Adrenal gland (tissue), 12 donors: ENCODE data around the gene SMAD7. TPM values are rescaled to one million over a fixed set of nuclear protein-coding genes. Genes with fewer than 3 reads are reported as not detected.

Experiments
- DNase-seq, 7 donors: peaks; one replicate each; pipeline ENCODE4 v3.0.0-alpha.2; 2019 to 2020
- H3K27ac ChIP-seq, 5 donors: fragments of 200-600 bp; sonication (generic) in 4 of 5; 1 replicate in 3 of 5; 2 replicates in 2 of 5; pipeline versions ENCODE4 v1.5.1 to v1.8.0; 2016 to 2020; ENCODE audit warnings: mild to moderate bottlenecking in 1 of 5
- H3K27me3 ChIP-seq: fragments of 200-600 bp; 2 replicates; pipeline ENCODE4 v1.8.0; 2021
- H3K36me3 ChIP-seq, 2 donors: fragments of 200-600 bp; replicated peaks in 1 of 2; 1 replicate in 1 of 2; 2 replicates in 1 of 2; pipeline versions ENCODE4 v1.5.1 to v1.8.0; 2018 to 2022
- H3K4me1 ChIP-seq, 2 donors: fragments of 200-600 bp; replicated peaks in 1 of 2; 1 replicate in 1 of 2; 2 replicates in 1 of 2; pipeline versions ENCODE4 v1.5.1 to v1.8.0; 2018 to 2021
- H3K4me3 ChIP-seq, 4 donors: fragments of 200-600 bp; sonication (generic) in 3 of 4; one replicate each; pipeline ENCODE4 v1.5.1; 2016 to 2018
- H3K9me3 ChIP-seq, 3 donors: fragments of 200-600 bp; sonication (generic) in 1 of 3; replicated peaks in 1 of 3; 1 replicate in 2 of 3; 2 replicates in 1 of 3; pipeline versions ENCODE4 v1.5.1 to v1.8.0; 2016 to 2021
- POLR2A ChIP-seq, 2 donors: fragments of 450-650 bp; IDR thresholded peaks; one replicate each; pipeline ENCODE4 v1.6.1; 2017; ENCODE audit warnings: antibody characterized with exemption in 2 of 2, mild to moderate bottlenecking in 2 of 2, moderate library complexity in 1 of 2
- WGBS, 4 donors: extraction: QIAGEN DNeasy Blood & Tissue Kit in 2 of 4; methylation state at CpG; one replicate each; pipeline versions ENCODE4 v1.1.5 to v1.1.7; 2013 to 2017; 5-methylcytosine and 5-hydroxymethylcytosine counted together
- intact Hi-C, 2 donors: fragments of 100-400 bp; cut with DNase I; formaldehyde crosslinking; loops; one replicate each; pipeline versions ENCODE4 v1.14.1 to v1.15.0; 2022 to 2023
- polyA plus RNA-seq, 3 donors: library from polyadenylated mRNA; stranded (reverse); fragments of 200-250 nt in 2 of 3; fragments of 350-450 nt in 1 of 3; fragmentation: Illumina TruSeq in 1 of 3; extraction: RNeasy Lipid Tissue Mini Kit (QIAGEN cat#74804) in 1 of 3; gene quantifications; one replicate each; pipeline ENCODE4 v1.2.3, GENCODE V29; 2013 to 2014
- total RNA-seq, 9 donors: library from RNA; depleted of rRNA in 4 of 9; stranded (reverse); fragments of >200 nt in 4 of 9; fragments of 120-200 nt in 1 of 9; fragmentation: NEBNext Ultra II Directional in 1 of 9; extraction: Animal tissue kit (Norgen Biotek cat#: 25700) in 1 of 9; gene quantifications; one replicate each; pipeline versions ENCODE4 v1.1.0 to v1.2.4, GENCODE V29; 2013 to 2023
- TF ChIP-seq, protein P1 (sequence below), 6 experiments: fragments of 450-650 bp in 4 of 6; fragments of 200-600 bp in 2 of 6; sonication (generic) in 1 of 6; IDR thresholded peaks; 1 replicate in 5 of 6; 2 replicates in 1 of 6; pipeline versions ENCODE4 v1.5.1 to v1.8.0; 2016 to 2021; ENCODE audit warnings: antibody characterized with exemption in 6 of 6, mild to moderate bottlenecking in 2 of 6, moderate library complexity in 1 of 6
- donor health status: healthy with polysubstance abuse.
- donor health status: Bipolar disorder and iron deficiency.
- donor health status: DM: yes; HTN: yes; CAD: no.
- donor health status: DM: no; HTN: no; CAD: no.
- donor health status: DM: no; HTN: no; CAD: no.
- donor health status: DM: yes; HTN: yes; CAD: no.

Gene SMAD7
- total and polyA plus RNA-seq, 12 donors, result 6.1 to 68.3 (median 16.8) TPM

DNA sequence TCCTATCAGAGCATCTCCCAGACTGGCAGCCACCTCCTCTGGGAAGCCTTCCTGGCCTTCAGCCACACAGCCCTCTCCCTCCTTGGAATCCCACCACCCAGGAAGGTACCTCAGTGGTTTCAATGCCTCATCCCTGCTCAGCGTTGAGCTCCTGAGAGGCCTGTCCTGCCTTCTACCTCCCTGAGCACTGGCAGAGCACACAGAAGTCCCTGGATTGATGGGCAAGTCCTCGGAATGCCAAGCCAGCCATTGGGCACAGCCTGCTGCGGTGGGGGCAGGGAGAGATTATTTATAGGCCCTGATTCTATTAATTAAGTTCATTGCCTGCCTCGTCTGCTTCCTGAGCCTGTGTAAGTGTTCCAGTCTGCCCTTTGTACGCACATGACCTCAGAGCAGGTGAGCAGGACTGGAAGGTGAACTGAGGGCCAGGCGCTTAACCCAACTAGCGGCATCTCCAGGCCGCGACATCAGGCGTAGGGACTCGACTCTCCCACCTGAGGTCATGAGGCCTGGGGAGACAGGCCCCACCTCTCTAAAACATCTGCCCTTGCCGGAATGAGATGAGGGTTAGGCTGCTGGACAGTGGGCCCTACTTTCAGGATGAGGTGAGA lies 63.4 kb downstream of the SMAD7 start:
- H3K9me3 ChIP-seq, result no peaks in the 10 kb centered on the region
- no peak for DNase-seq
- WGBS, 4 donors, result 83 to 96% (median 87%) methylated on average over 8 to 12 of the region's 12 CpGs
- no peaks in the 10 kb centered on the region for H3K27me3 ChIP-seq
- no peak for TF ChIP-seq POLR2A (IDR thresholded peaks at IDR 0.05)
- TF ChIP-seq, protein P1, sequence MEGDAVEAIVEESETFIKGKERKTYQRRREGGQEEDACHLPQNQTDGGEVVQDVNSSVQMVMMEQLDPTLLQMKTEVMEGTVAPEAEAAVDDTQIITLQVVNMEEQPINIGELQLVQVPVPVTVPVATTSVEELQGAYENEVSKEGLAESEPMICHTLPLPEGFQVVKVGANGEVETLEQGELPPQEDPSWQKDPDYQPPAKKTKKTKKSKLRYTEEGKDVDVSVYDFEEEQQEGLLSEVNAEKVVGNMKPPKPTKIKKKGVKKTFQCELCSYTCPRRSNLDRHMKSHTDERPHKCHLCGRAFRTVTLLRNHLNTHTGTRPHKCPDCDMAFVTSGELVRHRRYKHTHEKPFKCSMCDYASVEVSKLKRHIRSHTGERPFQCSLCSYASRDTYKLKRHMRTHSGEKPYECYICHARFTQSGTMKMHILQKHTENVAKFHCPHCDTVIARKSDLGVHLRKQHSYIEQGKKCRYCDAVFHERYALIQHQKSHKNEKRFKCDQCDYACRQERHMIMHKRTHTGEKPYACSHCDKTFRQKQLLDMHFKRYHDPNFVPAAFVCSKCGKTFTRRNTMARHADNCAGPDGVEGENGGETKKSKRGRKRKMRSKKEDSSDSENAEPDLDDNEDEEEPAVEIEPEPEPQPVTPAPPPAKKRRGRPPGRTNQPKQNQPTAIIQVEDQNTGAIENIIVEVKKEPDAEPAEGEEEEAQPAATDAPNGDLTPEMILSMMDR (IDR thresholded peaks at IDR 0.05), result no peak
- peaks cover 6 to 7% of the 10 kb centered on the region in 2 donors for H3K4me1 ChIP-seq
- H3K36me3 ChIP-seq, result no peaks in the 10 kb centered on the region
- H3K27ac ChIP-seq, result no peak overlapping the region
- H3K4me3 ChIP-seq, result no peak overlapping the region
- intact Hi-C loops, result no loop called here

DNA sequence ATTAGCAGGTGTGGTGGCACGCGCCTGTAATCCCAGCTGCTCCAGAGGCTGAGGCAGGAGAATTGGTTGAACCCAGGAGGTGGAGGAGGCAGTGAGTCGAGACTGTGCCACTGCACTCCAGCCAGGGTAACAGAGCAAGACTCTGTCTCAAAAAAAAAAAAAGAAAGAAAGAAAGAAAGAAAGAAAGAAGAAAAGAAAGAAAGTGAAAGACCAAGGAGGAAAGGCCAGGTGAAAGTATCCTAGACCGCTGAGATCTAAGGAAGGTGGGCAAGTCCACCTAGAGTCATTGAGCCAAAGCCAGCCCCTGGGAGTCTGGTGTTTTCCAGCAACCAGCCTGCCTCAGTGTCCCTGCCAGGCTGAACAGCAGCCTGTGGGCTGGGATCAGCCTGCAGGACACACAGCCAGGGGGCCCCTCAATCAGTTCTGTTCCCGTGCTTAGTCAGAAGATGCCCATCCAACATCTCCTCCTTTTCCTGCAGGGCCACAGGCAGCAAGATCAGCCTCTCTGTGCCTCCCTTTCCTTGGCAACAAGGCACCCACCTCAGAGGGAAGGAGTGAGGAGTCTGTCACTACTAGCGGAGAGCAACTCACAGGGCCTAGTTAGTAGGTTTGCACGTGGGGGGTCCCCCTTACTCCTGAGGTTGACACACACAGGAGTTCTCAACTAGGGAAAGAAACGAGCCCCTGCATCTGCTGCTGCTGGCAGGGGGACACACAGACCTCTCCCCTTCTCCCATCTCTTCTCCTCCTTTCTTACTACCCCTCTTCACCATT lies 64.1 kb downstream of the SMAD7 start:
- WGBS, 4 donors, result 91 to 98% (median 92%) methylated on average over 8 of the region's 8 CpGs
- intact Hi-C loops, result no loop called here

DNA sequence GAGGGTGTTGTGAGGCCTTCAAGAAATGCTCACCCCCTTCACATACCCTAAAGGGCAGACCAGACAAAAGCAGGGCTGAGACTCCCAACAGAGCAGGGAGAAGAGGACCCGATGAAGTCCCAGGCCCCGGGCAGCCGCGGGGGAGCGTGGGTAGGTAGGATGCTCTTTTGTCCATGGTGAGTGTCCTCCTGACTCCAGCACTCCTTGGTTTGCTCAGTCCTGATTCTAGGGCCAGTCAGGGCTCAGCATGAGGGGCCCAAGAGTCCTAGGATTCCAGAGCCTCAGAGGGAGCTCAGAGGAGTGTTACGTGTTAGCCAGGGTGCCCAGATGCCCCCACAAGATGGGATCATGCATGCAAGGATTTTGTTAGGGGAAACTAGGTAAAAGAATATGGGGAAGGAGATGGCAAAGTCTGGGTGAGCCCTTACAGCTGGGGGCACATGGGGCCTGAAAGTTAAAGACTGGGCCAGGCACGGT lies 64.8 kb downstream of the SMAD7 start:
- intact Hi-C loops, result no loop called here
- 92 to 98% (median 96%) methylated on average over 7 of the region's 7 CpGs for WGBS, 4 donors

More for the DNA sequence above, 64.1 kb downstream of the SMAD7 start:
- Histone ChIP-seq H3K27me3 (no peaks in the 10 kb centered on the region), H3K4me1 (peaks cover 6 to 7% of the 10 kb centered on the region in 2 donors), H3K9me3 (no peaks in the 10 kb centered on the region), H3K27ac (no peak overlapping the region), H3K36me3 (no peaks in the 10 kb centered on the region), H3K4me3 (no peak overlapping the region)
- DNase-seq, result no peak
- TF ChIP-seq POLR2A (IDR thresholded peaks at IDR 0.05), result no peak
- TF ChIP-seq, protein P1 (IDR thresholded peaks at IDR 0.05), result no peak

More for the DNA sequence above, 64.8 kb downstream of the SMAD7 start:
- TF ChIP-seq, protein P1 (IDR thresholded peaks at IDR 0.05), result no peak
- no peak for TF ChIP-seq POLR2A (IDR thresholded peaks at IDR 0.05)
- DNase-seq, result no peak
- Histone ChIP-seq H3K27me3 (no peaks in the 10 kb centered on the region), H3K4me1 (peaks cover 6 to 7% of the 10 kb centered on the region in 2 donors), H3K9me3 (no peaks in the 10 kb centered on the region), H3K27ac (no peak overlapping the region), H3K4me3 (no peak overlapping the region), H3K36me3 (no peaks in the 10 kb centered on the region)
